SK-N-SH (cell line): ENCODE results near the gene ADAMTS2. TPM values are rescaled to one million over a fixed set of nuclear protein-coding genes. Genes with fewer than 3 reads are reported as not detected.

Source experiments
- CTCF ChIA-PET: fragments of 300-600, 350-600 bp; formaldehyde crosslinking; extraction: SDS; loops from one replicate; lab custom pipeline; 2021; lab: Yijun Ruan, JAX
- POLR2A ChIA-PET: fragments of 350-600 bp; sonication (Branson Sonifier 250); formaldehyde crosslinking; extraction: SDS; loops from one replicate; lab custom pipeline; 2020; ENCODE audit warnings: antibody characterized with exemption, inconsistent platforms; lab: Yijun Ruan, JAX
- DNase-seq: peaks from one replicate; pipeline ENCODE4 v3.0.0; 2012
- H2AFZ ChIP-seq: fragments of 200-600 bp; sonication (generic); 2 replicates; pipeline ENCODE4 v1.8.1; 2016; ENCODE audit warnings: antibody characterized with exemption, mild to moderate bottlenecking, low read depth
- H3F3A ChIP-seq: fragments of 200-600 bp; sonication (generic); replicated peaks from 2 replicates; pipeline ENCODE3; 2016; ENCODE audit warnings: antibody characterized with exemption, mild to moderate bottlenecking; ENCODE audit not compliant: insufficient read depth
- H3K27ac ChIP-seq, 2 experiments: fragments of 200-500 bp in 1 of 2; fragments of 200-600 bp in 1 of 2; sonication (Bioruptor generic) in 1 of 2; sonication (generic), shearing (Covaris generic) in 1 of 2; 2 replicates each; pipeline versions ENCODE4 v1.5.1 to v1.6.1; 2014 to 2016; ENCODE audit warnings: low read depth in 2 of 2, inconsistent platforms in 1 of 2, low read length in 1 of 2, mild to moderate bottlenecking in 1 of 2, mixed read lengths in 1 of 2
- H3K27me3 ChIP-seq: fragments of 200-600 bp; sonication (generic), shearing (Covaris generic); 2 replicates; pipeline ENCODE4 v1.6.1; 2016; ENCODE audit warnings: mixed run types; ENCODE audit not compliant: insufficient read depth
- H3K36me3 ChIP-seq, 2 experiments: fragments of 200-500 bp in 1 of 2; fragments of 200-600 bp in 1 of 2; sonication (Bioruptor generic) in 1 of 2; sonication (generic) in 1 of 2; replicated peaks in 1 of 2; 2 replicates each; pipeline versions ENCODE3 to v1.5.1; 2014 to 2016; ENCODE audit warnings: low read length in 1 of 2, mild to moderate bottlenecking in 1 of 2; ENCODE audit not compliant: insufficient read depth in 2 of 2, control insufficient read depth in 1 of 2
- H3K4me1 ChIP-seq, 2 experiments: fragments of 200-500 bp in 1 of 2; fragments of 200-600 bp in 1 of 2; sonication (Bioruptor generic) in 1 of 2; sonication (generic), shearing (Covaris generic) in 1 of 2; 2 replicates each; pipeline versions ENCODE4 v1.5.1 to v1.6.1; 2014 to 2016; ENCODE audit warnings: low read depth in 1 of 2, low read length in 1 of 2, mixed run types in 1 of 2; ENCODE audit not compliant: insufficient read depth in 2 of 2, control insufficient read depth in 1 of 2
- H3K4me2 ChIP-seq: fragments of 200-600 bp; sonication (generic), shearing (Covaris generic); 2 replicates; pipeline ENCODE4 v1.6.1; 2017; ENCODE audit warnings: mixed run types
- H3K4me3 ChIP-seq, 2 experiments: fragments of 200-500 bp in 1 of 2; fragments of 200-600 bp in 1 of 2; sonication (Bioruptor generic) in 1 of 2; sonication (generic), shearing (Covaris generic) in 1 of 2; 2 replicates each; pipeline versions ENCODE4 v1.5.1 to v1.8.1; 2014 to 2016; ENCODE audit warnings: low read depth in 2 of 2, inconsistent platforms in 1 of 2, low read length in 1 of 2, mild to moderate bottlenecking in 1 of 2, mixed read lengths in 1 of 2, moderate library complexity in 1 of 2
- H3K79me2 ChIP-seq: fragments of 200-600 bp; sonication (generic); 2 replicates; pipeline ENCODE4 v1.8.1; 2017; ENCODE audit warnings: mild to moderate bottlenecking; ENCODE audit not compliant: insufficient read depth
- H3K9ac ChIP-seq: fragments of 200-600 bp; sonication (generic); 2 replicates; pipeline ENCODE4 v1.6.1; 2017; ENCODE audit warnings: mixed run types
- H3K9me2 ChIP-seq: fragments of 200-600 bp; sonication (generic); 2 replicates; pipeline ENCODE4 v1.6.1; 2017; ENCODE audit warnings: mixed run types
- H3K9me3 ChIP-seq: fragments of 200-600 bp; sonication (generic); 2 replicates; pipeline ENCODE4 v1.6.1; 2017; ENCODE audit warnings: mixed run types, mild to moderate bottlenecking, moderate library complexity
- H4K20me1 ChIP-seq: fragments of 200-600 bp; sonication (generic); 2 replicates; pipeline ENCODE4 v1.6.1; 2017; ENCODE audit warnings: mild to moderate bottlenecking, mixed run types; ENCODE audit not compliant: insufficient read depth
- CHD2 ChIP-seq: fragments of 150-350 bp; IDR thresholded peaks from 2 replicates; pipeline ENCODE4 v1.6.1; 2018; ENCODE audit warnings: low read length; ENCODE audit not compliant: partially characterized antibody
- ELF1 ChIP-seq: IDR thresholded peaks from 2 replicates; pipeline ENCODE4 v1.4.0; 2012
- EP300 ChIP-seq, 2 experiments: IDR thresholded peaks; 2 replicates each; pipeline versions ENCODE4 v1.4.0 to v1.6.1; 2012; ENCODE audit warnings: borderline replicate concordance in 1 of 2, low read depth in 1 of 2, low read length in 1 of 2
- FOSL2 ChIP-seq: IDR thresholded peaks from 2 replicates; pipeline ENCODE4 v1.4.0; 2012; ENCODE audit warnings: low read depth, mild to moderate bottlenecking, moderate library complexity, borderline replicate concordance
- FOXM1 ChIP-seq: IDR thresholded peaks from 2 replicates; pipeline ENCODE4 v1.4.0; 2012; ENCODE audit warnings: low read depth, mild to moderate bottlenecking
- IRF3 ChIP-seq: fragments of 150-350 bp; IDR thresholded peaks from 2 replicates; pipeline ENCODE4 v1.6.1; 2016; ENCODE audit warnings: mild to moderate bottlenecking, low read depth, low read length
- JUND ChIP-seq: IDR thresholded peaks from 2 replicates; pipeline ENCODE4 v1.4.0; 2012
- MXI1 ChIP-seq: IDR thresholded peaks from 2 replicates; pipeline ENCODE4 v1.6.1; 2012; ENCODE audit warnings: mild to moderate bottlenecking, low read depth, low read length, improper control_type of control experiment
- NRF1 ChIP-seq: IDR thresholded peaks from 2 replicates; pipeline ENCODE4 v1.6.1; 2012; ENCODE audit warnings: low read depth, mild to moderate bottlenecking, low read length
- RCOR1 ChIP-seq: fragments of 150-350 bp; IDR thresholded peaks from 2 replicates; pipeline ENCODE4 v1.6.1; 2017; ENCODE audit warnings: antibody characterized with exemption, low read length
- RXRA ChIP-seq: IDR thresholded peaks from 2 replicates; pipeline ENCODE4 v1.4.0; 2012; ENCODE audit warnings: low read depth, mild to moderate bottlenecking, borderline replicate concordance
- TAF1 ChIP-seq: IDR thresholded peaks from 2 replicates; pipeline ENCODE4 v1.6.1; 2012; ENCODE audit warnings: low read depth, mild to moderate bottlenecking, low read length, moderate library complexity, borderline replicate concordance
- TCF12 ChIP-seq: IDR thresholded peaks from 2 replicates; pipeline ENCODE4 v1.4.0; 2012
- TEAD4 ChIP-seq: IDR thresholded peaks from 2 replicates; pipeline ENCODE4 v1.4.0; 2012; ENCODE audit warnings: mild to moderate bottlenecking, borderline replicate concordance; ENCODE audit not compliant: insufficient read depth
- USF1 ChIP-seq: IDR thresholded peaks from 2 replicates; pipeline ENCODE4 v1.4.0; 2012; ENCODE audit warnings: low read depth, borderline replicate concordance
- USF2 ChIP-seq: fragments of 150-350 bp; IDR thresholded peaks from 2 replicates; pipeline ENCODE4 v1.6.1; 2017; ENCODE audit warnings: antibody characterized with exemption, low read length, low read depth, borderline replicate concordance
- ZBTB33 ChIP-seq: IDR thresholded peaks from 2 replicates; pipeline ENCODE4 v1.4.0; 2012; ENCODE audit warnings: low read depth, borderline replicate concordance
- WGBS: methylation state at CpG from one replicate; pipeline ENCODE4 v1.1.6; 2017; ENCODE audit warnings: low lambda C conversion rate; 5-methylcytosine and 5-hydroxymethylcytosine counted together
- polyA plus RNA-seq, 3 experiments: library from polyadenylated mRNA; depleted of rRNA; stranded (reverse); fragments of >200 nt; gene quantifications; 2 replicates each; pipeline ENCODE4 v1.2.3, GENCODE V29; 2012

The ADAMTS2 gene
- polyA plus RNA-seq, 1 of the 3 experiments (the other 2 are of a cell fraction) = 0.12 TPM

- ChIA-PET CTCF (interaction anchor here (1.7 to 6.3 kb wide), 4 partner anchors 17 to 160 kb away, joined by 5 to 46 read pairs (median 10); no protein-coding TSS in a partner anchor), POLR2A (interaction anchor here (1.0 kb wide), 1 partner anchor 18 kb away, joined by 3 read pairs; no protein-coding TSS in a partner anchor)
- Histone ChIP-seq H3K4me1 (peaks cover 0 to 75% of the 10 kb centered on the region in 2 experiments; a peak in 2 of 4 replicates), H3K9me3 (no peaks in the 10 kb centered on the region), H3K4me3 (no peak overlapping the region), H2AFZ (no peak overlapping the region), H3K9ac (no peak overlapping the region), H3K79me2 (no peaks in the 10 kb centered on the region), H3K27ac (peak overlapping the region in 1 of 2 experiments; percentile 96; a peak in 2 of 4 replicates), H4K20me1 (no peaks in the 10 kb centered on the region), H3K4me2 (no peak overlapping the region), H3K27me3 (no peaks in the 10 kb centered on the region), H3K9me2 (no peaks in the 10 kb centered on the region), H3F3A (no peaks in the 10 kb centered on the region), H3K36me3 (no peaks in the 10 kb centered on the region)
- DNase-seq = peak; percentile 92
- TF ChIP-seq RCOR1 = peak; percentile 51; the same call in 1 of the 2 replicates
- no peak for TF ChIP-seq EP300 (IDR thresholded peaks at IDR 0.05; ENCODE audit: borderline replicate concordance in 1 of 2, low read depth in 1 of 2, low read length in 1 of 2)
- 59% methylated on average over 18 of the region's 30 CpGs for WGBS
Measured at GRCh38 chr5:179326122-179326927, 18.9 kb downstream of the ADAMTS2 start.

- no peak for TF ChIP-seq MXI1
- no peak for TF ChIP-seq RXRA
- no peak for TF ChIP-seq IRF3
- TF ChIP-seq ELF1 = no peak
- TF ChIP-seq TAF1 = no peak
- no peak for TF ChIP-seq FOXM1
- no peak for TF ChIP-seq ZBTB33
- TF ChIP-seq USF2 = no peak
- TF ChIP-seq NRF1 = no peak
- no peak for TF ChIP-seq EP300 (IDR thresholded peaks at IDR 0.05; ENCODE audit: borderline replicate concordance in 1 of 2, low read depth in 1 of 2, low read length in 1 of 2)
- TF ChIP-seq CHD2 = no peak
- no peak for TF ChIP-seq TCF12
- no peak for TF ChIP-seq TEAD4
- no peak for TF ChIP-seq RCOR1
- no peak for TF ChIP-seq FOSL2
- no peak for TF ChIP-seq JUND
- TF ChIP-seq USF1 = no peak
- Histone ChIP-seq H3F3A (no peaks in the 10 kb centered on the region), H3K9ac (no peak overlapping the region), H3K9me3 (no peaks in the 10 kb centered on the region), H3K9me2 (no peaks in the 10 kb centered on the region), H2AFZ (no peak overlapping the region), H3K27me3 (no peaks in the 10 kb centered on the region), H3K27ac (peak overlapping the region in 1 of 2 experiments; percentile 96; a peak in 2 of 4 replicates), H3K4me1 (peaks cover 0 to 75% of the 10 kb centered on the region in 2 experiments; a peak in 1 of 4 replicates), H3K4me3 (no peak overlapping the region), H4K20me1 (no peaks in the 10 kb centered on the region), H3K36me3 (no peaks in the 10 kb centered on the region), H3K79me2 (no peaks in the 10 kb centered on the region), H3K4me2 (no peak overlapping the region)
- POLR2A ChIA-PET = no interaction called here
- no peak for DNase-seq
- WGBS = 68% methylated on average over 12 of the region's 28 CpGs
- CTCF ChIA-PET = interaction anchor here (1.3 to 6.3 kb wide), 5 partner anchors 14 to 159 kb away, joined by 3 to 46 read pairs (median 6); no protein-coding TSS in a partner anchor
Measured at GRCh38 chr5:179325296-179326031, 19.8 kb downstream of the ADAMTS2 start.
